ENCODE results near the gene DEDD.

DNA sequence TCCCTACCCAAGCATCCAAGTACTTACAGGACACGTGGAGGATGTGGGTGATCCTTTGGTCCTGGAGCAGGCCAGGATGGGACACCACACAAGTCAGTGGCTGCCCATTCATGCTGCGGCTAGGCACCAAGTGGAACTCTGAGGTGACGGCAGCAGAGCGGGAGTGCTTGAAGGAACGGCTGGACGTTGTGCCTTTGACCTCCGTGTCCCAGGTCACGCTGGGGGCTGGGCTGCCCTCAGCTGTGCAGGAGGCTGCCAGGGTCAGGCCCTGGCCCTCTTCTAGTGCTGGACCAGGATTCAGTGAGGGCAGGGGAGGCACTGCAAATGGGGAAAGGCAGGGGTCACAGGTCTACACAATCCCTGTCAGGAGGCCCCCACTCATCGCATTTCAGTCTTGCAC, 55.0 kb downstream of the DEDD start:
- TF ChIP-seq POU2F2 (IDR thresholded peaks at IDR 0.05; ENCODE audit: low read depth, low read length) (no peak), POLR2A (IDR thresholded peaks at IDR 0.05; ENCODE audit: low read depth, low read length) (no peak)

Measured in GM12891 (cell line).